H1 (cell line): ENCODE data around the gene AP2A2. TPM values are rescaled to one million over a fixed set of nuclear protein-coding genes. Genes with fewer than 3 reads are reported as not detected.

Experiments
- CHD2 ChIP-seq: IDR thresholded peaks from 2 replicates; pipeline ENCODE4 v1.6.1; 2012; ENCODE audit warnings: low read length, improper control_type of control experiment
- CHD7 ChIP-seq: fragments of 300-600 bp; sonication (generic); IDR thresholded peaks from 2 replicates; pipeline ENCODE4 v1.7.1; 2012; ENCODE audit warnings: low read length, moderate library complexity, mild to moderate bottlenecking, inconsistent platforms; ENCODE audit not compliant: insufficient replicate concordance
- KDM1A ChIP-seq: fragments of 200-600, 300-600 bp; sonication (generic); IDR thresholded peaks from 2 replicates; pipeline ENCODE4 v1.7.1; 2016; ENCODE audit warnings: mild to moderate bottlenecking, low read length, borderline replicate concordance
- RNF2 ChIP-seq: fragments of 200-900, 300-1000 bp; sonication (generic); IDR thresholded peaks from 2 replicates; pipeline ENCODE4 v1.7.1; 2016; ENCODE audit warnings: borderline replicate concordance, low read depth, mild to moderate bottlenecking, antibody characterized with exemption, low read length; ENCODE audit not compliant: poor library complexity, severe bottlenecking; ENCODE audit errors: missing control alignments
- SP2 ChIP-seq: IDR thresholded peaks from 2 replicates; pipeline ENCODE4 v1.6.1; 2012; ENCODE audit warnings: mild to moderate bottlenecking, low read length, inconsistent platforms
- SUZ12 ChIP-seq: fragments of 200-600 bp; sonication (generic); IDR thresholded peaks from 2 replicates; pipeline ENCODE4 v1.6.1; 2012; ENCODE audit warnings: mild to moderate bottlenecking, inconsistent platforms, low read length, moderate library complexity, mixed read lengths
- TBP ChIP-seq: IDR thresholded peaks from 2 replicates; pipeline ENCODE4 v1.6.1; 2011; ENCODE audit warnings: low read depth, low read length, improper control_type of control experiment
- polyA plus RNA-seq, 7 experiments: library from polyadenylated mRNA; depleted of rRNA in 3 of 7; stranded (reverse) in 5 of 7; unstranded in 2 of 7; fragments of >200 nt in 5 of 7; fragments of 200-250 nt in 2 of 7; gene quantifications; 1 replicate in 5 of 7; 2 replicates in 1 of 7; 4 replicates in 1 of 7; pipeline versions ENCODE4 v1.2.1 to v1.2.3, GENCODE V29; 2011 to 2013; ENCODE audit warnings: missing spikeins in 2 of 7, mixed read lengths in 2 of 7
- total RNA-seq: library from RNA; stranded (reverse); fragmentation: NEBNext Ultra II Directional; extraction: Animal tissue kit (Norgen Biotek cat#: 25700); gene quantifications from 2 replicates; pipeline ENCODE4 v1.2.1, GENCODE V29; 2021

Gene AP2A2
- total and polyA plus RNA-seq, 2 of the 8 experiments (the other 6 are each of a cell fraction or from before 2014, with no cell fraction given): 50.0 to 65.0 TPM

- no peak for TF ChIP-seq CHD7
- no peak for TF ChIP-seq RNF2
- TF ChIP-seq TBP: no peak
- TF ChIP-seq SUZ12: no peak
- no peak for TF ChIP-seq CHD2
- no peak for TF ChIP-seq SP2
- no peak for TF ChIP-seq KDM1A
Observed at GRCh38 chr11:961921-962320, 36.3 kb downstream of the AP2A2 start (continued).
